ENCODE measurements around the gene UNC119.

DNA sequence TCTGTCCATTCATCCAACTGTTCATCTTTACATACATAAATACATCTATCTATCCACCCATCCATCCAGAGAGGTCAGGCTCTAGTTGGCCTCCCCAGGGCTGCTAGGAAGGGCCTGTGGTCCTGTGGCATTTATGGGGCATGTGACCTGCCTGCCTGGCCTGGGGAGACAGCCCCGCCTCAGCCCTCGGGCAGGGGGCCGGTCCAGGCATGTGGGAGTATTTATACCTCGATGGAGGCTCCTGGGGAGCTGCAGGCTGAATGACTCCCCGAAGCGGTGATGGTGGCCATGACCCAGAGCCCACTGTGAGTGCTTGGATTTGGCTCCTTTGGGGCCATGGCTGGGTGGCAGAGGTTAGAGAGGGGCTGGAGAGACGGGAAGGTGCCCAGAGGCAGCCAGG is 38.9 kb downstream of the UNC119 start:
- TF ChIP-seq, protein P1, sequence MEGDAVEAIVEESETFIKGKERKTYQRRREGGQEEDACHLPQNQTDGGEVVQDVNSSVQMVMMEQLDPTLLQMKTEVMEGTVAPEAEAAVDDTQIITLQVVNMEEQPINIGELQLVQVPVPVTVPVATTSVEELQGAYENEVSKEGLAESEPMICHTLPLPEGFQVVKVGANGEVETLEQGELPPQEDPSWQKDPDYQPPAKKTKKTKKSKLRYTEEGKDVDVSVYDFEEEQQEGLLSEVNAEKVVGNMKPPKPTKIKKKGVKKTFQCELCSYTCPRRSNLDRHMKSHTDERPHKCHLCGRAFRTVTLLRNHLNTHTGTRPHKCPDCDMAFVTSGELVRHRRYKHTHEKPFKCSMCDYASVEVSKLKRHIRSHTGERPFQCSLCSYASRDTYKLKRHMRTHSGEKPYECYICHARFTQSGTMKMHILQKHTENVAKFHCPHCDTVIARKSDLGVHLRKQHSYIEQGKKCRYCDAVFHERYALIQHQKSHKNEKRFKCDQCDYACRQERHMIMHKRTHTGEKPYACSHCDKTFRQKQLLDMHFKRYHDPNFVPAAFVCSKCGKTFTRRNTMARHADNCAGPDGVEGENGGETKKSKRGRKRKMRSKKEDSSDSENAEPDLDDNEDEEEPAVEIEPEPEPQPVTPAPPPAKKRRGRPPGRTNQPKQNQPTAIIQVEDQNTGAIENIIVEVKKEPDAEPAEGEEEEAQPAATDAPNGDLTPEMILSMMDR (IDR thresholded peaks at IDR 0.05) = no peak
- no peak for TF ChIP-seq EZH2 (IDR thresholded peaks at IDR 0.05)
- TF ChIP-seq EZH2phosphoT487 (IDR thresholded peaks at IDR 0.05) = no peak

All from neural progenitor cell (in vitro differentiated cells).